Daoy (cell line): ENCODE results near the gene NFE2L1. TPM values are rescaled to one million over a fixed set of nuclear protein-coding genes. Genes with fewer than 3 reads are reported as not detected.
"Not testable (repeated sequence)": the region's sequence is repeated elsewhere in the genome, so short reads cannot be mapped to it uniquely, and the experiment has no call there.

Experiments used
- DNase-seq: peaks from one replicate; pipeline ENCODE4 v3.0.0-alpha.2; 2015; ENCODE audit warnings: low read depth
- total RNA-seq: library from RNA; depleted of rRNA; stranded (reverse); fragments of >200 nt; shearing (Covaris generic); gene quantifications from 2 replicates; pipeline ENCODE4 v1.2.3, GENCODE V29; 2014

NFE2L1 gene
- total RNA-seq, 1 experiment from 2014 or later: 19.1 TPM

DNA sequence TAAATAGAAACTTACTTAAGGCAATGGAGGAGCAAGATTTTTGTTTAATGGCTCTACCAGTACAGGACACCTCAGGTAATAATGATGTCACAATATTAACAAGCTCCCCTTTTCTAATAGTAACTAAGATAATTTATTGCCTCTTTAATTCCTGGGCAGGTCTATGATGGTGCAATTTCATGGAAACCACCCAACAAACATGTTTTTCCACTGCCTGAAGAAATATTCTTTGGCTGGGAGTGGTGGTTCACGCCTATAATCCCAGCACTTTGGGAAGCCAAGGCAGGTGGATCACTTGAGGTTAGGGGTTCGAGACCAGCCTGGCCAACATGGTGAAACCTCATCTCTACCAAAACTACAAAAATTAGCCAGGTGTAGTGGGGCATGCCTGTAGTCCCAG lies 19.6 kb downstream of the NFE2L1 start:
- not testable (repeated sequence) for DNase-seq

DNA sequence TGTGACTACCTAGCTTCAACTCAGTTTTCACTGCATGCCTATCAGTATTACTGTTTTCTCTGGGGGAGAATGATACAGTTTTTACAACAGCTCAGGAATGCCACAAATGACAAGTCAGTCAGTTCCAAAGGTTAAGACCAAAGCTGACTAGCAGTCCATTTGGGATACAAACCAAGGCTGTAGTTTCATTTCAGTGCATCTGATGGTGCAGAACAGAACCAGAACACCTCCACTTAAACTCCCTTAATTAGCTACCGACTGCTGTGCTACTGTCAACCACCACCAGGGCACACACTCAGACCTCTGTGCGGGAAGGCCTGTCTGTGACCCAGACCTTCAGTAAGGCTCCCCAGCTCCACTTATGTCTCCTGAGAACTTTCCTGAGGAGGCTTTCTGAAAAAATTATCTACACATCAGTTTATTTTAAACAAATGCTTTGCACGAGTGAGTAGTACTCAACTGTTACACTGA lies 20.4 kb downstream of the NFE2L1 start:
- no peak for DNase-seq

DNA sequence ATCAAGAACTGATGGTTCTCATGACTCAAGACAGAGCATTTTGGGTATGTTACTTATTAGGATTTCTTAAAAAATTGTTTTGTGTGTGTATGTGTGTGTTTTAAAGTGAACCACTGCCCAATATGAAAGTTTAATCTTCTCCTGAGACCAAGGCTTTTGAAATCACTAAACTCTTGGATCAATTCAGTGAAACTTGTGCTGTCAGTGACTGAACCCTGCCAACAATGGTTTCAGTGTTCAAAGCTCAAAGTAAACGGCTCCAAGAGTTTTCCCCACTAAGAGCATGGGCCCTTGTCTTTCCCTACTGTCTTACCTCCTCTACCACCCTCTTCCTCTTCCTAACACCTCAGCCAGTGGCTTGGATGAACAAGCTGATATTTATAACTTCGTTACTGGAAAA lies 22.0 kb downstream of the NFE2L1 start:
- no peak for DNase-seq

DNA sequence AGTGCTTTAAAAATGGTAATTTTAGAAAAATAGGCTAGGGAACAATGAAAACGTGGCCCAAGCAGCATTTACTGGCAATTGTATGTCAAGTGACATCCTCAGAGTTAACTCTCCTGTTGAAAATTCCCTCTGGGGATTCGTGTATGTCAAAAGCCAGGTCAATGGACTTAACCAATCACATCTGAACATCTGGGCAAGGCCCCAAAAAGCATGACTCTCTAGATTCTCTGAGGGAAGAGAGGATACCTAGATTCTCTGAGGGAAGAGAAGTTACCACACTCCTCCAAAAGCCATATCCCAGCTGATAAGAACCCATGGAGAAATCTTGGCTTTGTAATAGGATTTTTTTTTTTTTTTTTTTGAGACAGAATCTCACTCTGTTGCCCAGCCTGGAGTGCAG lies 23.5 kb downstream of the NFE2L1 start:
- no peak for DNase-seq

DNA sequence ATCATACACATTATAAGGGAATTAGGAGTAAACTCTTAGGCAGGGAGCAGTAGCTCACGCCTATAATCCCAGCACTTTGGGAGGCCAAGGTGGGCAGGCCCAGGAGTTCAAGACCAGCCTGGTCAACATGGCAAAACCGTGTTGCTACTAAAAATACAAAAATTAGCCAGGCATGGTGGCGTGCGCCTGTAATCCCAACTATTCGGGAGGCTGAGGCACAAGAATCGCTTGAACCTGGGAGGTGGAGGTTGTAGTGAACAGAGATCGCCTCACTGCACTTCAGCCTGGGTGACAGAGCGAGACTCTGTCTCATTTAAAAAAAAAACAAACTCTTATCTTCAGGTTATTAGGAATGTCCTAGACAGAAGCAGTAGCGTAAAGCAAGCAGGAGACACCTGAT lies 24.7 kb downstream of the NFE2L1 start:
- DNase-seq: not testable (repeated sequence)

DNA sequence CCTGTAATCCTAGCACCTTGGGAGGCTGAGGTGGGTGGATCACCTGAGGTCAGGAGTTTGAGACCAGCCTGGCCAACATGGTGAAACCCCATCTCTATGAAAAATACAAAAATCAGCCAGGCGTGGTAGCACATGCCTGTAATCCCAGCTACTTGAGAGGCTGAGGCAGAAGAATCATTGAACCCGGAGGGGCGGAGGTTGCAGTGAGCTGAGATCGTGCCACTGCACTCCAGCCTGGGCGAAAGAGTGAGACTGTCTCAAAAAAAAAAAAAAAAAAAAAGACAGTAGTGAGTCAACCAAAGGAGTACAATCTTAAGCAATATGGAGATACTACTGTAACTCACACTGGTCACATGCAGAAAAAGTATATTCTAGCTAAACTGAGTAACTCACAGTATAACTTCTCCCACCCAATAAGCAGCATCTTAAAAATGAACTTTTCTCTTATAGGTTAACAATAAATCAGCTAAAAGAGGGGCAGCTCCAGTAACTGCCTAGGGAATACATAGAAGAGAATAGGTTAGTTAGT lies 25.5 kb downstream of the NFE2L1 start:
- DNase-seq: not testable (repeated sequence)

DNA sequence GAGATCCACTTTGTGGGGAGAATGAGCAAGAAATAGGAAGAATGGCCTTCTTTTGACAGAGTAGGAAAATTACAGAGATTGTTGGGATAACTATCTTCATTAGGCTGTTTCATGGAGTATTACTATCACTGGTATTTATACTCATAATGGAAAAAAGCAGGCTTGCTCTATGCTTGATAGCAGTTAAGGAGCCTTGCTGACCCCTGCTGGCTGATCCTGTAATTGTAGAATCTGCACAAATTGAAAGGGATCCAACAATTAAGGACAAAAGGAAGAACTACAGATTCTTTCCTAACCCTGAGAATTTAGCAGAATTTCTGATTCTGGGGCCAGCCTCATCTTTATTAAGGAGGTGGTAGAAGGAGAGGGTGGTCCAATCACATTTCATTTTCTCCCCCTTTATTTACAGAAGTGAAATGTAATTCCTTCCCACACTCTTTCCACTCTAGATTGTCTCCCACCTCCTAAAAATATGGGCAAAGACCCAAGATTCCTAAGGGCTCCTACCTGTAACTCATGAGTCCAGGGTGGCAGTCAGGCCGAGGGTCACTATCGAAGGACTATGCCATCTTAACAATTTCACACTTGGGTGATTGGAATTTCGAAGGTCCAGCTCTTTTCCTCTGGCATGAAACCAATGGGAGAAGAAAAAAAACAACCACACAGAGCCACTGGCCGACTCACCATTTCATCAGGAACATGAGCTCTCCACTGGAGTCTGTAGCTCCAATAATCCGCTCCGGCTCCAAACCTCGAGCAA lies 26.3 kb downstream of the NFE2L1 start:
- peak; percentile 45 for DNase-seq

DNA sequence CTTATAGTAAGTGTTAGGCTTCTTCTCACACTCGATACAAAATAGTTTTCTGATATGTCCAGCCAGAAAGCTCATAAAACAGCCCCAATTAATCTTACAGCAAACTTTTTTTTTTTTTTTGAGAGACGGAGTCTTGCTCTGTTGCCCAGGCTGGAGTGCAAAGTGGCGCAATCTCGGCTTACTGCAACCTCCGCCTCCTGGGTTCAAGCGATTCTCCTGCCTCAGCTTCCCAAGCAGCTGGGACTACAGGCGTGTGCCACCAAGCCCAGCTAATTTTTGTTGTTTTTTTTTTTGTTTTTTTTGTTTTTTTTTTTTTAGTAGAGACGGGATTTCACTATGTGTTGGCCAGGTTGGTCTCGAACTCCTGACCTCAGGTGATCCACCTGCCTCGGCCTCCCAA lies 29.0 kb downstream of the NFE2L1 start:
- not testable (repeated sequence) for DNase-seq

DNA sequence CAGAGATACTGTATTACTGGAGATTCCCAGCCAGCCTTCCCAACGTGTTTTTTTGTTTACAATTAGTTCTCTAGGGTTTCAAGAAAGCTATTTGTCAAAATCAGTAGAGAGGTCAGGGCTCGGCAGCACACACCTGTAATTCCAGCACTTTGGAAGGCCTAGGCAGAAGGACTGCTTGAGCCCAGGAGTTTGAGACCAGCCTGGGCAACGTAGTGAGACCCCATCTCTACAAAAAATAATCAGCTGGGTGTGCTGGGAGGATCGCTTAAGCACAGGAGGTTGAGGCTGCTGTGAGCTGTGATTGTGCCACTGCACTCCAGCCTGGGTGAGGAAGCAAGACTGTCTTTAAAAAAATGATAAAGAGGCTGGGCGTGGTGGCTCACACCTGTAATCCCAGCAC lies 33.7 kb downstream of the NFE2L1 start:
- no peak for DNase-seq

DNA sequence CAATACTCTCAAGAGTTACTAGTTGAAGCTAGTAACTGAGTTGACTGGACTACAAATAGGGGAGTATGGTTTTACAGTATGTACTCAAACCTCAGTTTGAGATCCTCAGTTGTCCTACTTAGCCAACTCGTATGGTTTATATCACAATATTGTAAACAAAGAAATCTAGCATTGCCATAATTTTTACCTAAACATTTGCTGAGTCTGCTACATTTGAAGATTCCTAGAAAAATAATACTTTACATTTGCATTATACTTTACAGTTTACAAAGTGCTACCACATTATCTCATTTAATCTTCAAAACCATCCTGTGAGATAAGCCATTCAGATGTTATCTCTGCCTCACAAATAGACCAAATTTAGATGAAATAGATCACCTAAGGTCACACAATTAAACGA lies 36.8 kb downstream of the NFE2L1 start:
- DNase-seq: no peak

DNA sequence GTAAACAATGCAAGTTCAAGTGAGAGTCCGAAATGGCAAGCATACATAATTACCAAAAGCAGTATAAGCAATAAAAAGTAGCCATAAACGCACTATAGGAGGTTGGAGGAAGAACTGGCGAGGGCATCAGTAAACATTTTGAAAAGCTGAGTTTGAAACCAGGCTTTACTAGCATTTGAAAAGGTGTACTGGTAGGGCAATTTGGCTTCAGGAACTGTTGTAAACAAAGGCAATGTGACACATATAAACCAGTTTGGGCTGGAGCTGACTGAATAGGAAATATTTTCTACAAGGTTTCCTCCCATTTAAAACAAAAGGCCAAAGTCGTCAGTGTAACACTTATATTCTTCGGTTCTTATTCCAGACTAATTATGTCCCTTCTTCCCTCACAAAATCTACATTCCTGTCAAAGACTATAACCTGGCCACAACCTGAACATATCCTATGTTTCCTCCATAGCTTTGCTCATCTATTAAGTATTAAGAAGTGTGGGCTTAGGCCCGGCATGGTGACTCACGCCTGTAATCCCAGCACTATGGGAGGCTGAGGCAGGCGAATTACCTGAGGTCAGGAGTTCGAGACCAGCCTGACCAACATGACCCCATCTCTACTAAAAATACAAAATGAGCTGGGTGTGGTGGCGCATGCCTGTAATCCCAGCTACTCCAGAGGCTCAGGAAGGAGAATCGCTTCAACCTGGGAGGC lies 45.3 kb downstream of the NFE2L1 start:
- no peak for DNase-seq

DNA sequence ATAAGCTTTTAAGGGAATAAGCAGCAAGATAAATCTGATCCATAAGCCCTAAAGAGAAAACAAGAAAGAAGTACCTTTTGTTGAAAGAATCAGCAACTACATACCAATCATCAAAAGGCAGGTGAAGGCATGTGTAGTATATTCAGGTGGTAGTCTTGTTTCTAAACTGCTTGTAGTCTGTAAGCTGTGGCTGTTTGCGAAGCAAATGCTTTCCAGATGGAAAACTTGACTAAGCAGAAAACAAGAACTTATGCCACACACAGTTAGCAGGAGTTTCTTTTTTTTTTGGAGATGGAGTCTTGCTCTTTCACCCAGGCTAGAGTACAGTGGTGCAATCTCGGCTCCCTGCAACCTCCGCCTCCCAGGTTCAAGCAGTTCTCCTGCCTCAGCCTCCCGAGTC lies 47.5 kb downstream of the NFE2L1 start:
- no peak for DNase-seq

DNA sequence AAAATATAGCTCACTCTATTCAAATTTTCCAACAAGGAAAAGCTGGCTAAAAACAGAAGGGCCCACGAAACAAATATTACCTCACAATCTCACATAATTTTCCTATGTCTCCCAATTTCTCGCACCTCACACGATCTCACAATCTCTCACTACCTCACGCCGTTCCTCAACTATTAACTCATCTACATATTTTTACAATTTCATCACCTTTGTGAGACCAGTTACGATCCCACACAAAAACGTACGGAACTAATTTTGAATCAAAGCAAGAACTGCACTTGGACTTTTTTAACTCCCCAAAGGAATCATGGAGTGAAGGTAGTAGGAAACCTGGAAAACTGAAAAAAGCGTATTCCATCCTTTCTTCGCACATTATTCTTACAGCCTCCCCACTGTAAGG lies 52.0 kb downstream of the NFE2L1 start:
- peak; percentile 5 for DNase-seq

DNA sequence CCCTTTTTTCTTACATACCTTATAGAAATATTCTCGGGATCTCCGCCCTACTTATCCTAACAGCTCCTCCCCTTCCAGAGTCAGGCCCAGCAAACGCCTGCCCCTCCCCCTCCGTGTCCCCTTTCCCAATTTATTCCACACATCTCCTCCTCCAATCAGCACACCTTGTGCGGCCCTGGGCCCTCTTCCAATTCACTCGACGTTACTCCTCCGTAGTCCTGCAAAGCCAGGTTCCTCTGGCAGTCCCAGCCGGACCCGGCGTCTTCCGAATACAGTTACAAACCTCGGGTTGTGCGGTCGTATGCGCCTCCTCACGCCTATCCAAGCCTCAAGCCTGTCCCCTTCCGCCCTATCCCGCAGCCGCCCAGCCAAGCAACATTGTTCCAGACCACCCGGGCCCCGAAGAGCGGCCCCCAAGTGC lies 52.4 kb downstream of the NFE2L1 start:
- DNase-seq: peak; percentile 56

DNA sequence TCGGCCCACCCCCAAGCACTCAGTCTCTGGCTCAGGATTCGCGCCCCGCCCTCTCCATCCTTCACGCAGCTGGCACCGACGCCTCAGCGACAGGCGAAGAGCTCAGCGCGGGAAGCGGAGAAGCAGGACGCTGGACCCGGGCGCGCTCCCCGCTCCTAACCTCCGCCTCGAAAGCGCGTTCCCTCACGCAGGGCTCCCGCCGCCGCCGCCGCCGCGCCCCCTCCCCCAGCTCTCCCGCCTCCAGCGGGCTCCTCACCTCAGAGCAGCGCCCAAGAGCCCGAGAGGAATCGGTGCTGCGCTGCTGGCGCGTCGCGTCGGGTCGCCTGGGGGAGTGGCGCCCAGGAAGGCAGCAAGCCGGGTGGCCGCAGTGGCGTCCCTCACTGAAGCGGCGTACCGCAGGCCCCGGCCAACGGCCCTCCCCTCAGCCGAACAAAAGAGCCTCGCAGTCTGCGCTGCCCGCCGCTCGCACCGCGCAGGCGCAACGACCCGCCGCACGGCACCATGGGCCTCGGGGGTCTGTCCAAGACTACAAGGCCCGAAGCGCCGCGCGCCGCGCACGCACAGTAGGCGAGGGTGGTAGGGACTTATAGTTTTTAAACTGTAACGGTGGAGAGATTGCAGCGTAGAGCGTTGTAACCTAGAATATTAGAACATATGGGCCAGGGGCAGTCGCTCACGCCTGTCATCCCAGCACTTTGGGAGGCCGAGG lies 53.0 kb downstream of the NFE2L1 start, which contains the start of gene CBX1:
TSS of gene CBX1 (minus strand) at position 467 of the 709 bp plus-strand sequence. CDS start 24,474 bp downstream, outside the sequence.
- peak; percentile 95 for DNase-seq

DNA sequence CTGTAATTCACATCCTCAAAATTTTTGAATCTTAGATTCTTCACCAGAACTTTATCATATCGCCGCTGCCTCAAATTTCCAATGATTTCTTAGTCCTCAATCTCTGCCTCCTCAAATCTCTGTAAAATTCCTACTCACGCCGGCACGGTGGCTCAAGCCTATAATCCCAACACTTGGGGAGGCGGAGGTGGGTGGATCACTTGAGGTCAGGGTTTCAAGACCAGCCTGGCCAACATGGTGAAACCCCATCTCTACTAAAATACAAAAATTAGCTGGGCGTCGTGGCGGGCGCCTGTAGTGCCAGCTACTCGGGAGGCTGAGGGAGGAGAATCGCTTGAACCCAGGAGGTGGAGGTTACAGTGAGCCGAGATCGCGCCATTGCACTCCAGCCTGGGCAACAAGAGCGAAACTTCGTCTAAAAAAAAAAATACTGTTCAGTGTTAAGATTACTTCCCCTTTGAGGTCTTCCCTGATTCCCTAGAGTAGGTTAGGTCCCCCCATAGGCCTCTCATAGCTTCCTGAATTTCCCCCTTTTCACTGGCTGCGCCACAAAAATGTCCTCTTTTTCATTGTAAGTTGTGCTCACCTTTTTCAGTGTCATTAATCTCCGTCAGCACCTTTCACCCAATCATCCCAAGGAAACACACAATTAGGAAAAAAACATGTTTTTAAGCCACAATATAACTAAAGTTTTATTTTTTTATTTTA lies 54.0 kb downstream of the NFE2L1 start:
- DNase-seq: no peak

DNA sequence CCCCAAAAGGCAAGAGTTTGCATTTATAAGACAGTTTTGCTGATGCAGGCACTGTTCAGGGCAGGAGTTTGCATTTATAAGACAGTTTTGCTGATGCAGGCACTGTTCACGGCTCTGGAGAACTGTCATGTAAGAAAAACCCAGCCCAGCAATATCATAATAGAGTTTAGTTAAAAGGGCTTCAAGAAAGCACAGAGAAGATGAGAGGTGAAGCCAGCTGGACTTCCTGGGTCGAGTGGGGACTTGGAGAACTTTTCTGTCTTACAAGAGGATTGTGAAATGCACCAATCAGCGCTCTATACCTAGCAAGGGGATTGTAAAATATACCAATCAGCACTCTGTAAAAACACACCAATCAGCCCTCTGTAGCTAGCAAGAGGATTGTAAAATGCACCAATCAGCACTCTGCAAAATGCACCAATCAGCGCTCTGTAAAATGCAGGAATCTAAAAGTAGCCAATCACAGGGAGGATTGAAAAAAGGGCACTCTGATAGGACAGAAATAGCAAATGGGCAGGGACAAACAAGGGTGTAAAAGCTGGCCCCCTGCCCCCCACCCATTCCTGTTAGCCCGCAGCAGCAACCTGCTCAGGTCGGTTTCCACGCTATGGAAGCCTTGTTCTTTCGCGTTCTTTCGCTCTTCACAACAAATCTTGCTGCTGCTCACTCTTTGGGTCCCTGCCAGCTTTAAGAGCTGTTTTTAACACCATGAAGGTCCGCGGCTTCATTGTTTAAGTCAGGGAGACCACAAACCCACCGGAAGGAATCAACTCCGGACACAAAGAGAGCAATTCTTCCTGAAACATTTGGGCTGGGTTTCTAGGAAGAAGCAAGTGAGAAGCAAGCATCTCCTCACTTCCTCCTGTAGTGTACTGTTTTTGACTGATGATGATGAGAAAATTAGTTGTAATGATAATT lies 54.9 kb downstream of the NFE2L1 start:
- DNase-seq: no peak

DNA sequence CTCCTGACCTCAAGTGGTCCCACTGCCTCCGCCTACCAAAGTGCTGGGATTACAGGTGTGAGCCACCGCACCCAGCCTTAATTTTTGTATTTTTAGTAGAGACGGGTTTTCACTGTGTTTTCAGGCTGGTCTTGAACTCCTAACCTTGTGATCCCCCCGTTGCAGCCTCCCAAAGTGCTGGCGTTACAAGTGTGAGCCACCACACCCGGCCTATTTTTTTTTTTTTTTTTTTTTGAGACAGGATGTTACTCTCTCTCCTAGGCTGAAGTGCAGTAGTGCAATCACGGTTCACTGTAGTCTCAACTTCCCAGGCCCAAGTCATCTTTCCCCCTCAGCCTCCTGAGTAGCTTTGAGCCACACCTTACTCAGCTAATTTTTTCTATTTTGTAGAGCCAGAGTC lies 56.3 kb downstream of the NFE2L1 start:
- no peak for DNase-seq

DNA sequence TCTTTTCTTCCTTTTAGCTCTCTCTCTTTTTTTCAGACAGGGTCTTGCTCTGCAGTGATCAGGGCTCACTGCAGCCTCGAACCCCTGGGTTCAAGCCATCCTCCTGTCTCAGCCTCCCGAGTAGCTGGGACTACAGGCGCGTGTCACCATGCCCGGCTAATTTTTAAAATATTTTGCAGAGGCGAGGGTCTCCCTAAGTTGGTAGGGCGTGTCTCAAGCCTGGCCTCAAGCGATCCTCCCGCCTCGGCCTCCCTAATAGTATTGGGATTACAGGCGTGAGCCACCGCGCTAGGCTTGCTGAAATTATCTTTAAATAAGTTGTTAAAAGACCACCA lies 58.6 kb downstream of the NFE2L1 start:
- no peak for DNase-seq
